ENCODE measurements around the gene ZFYVE27. TPM values are rescaled to one million over a fixed set of nuclear protein-coding genes. Genes with fewer than 3 reads are reported as not detected.
A peak's percentile ranks its signal among the peaks of the same experiment; 100 is the strongest.

Gene ZFYVE27
- total and polyA plus RNA-seq, 2 of the 4 experiments (the other 2 are of a cell fraction) = 13.1 to 22.2 TPM

GRCh38 chr10:97738616-97739015 lies 1.7 kb downstream of the ZFYVE27 start:
- peak overlapping the region; percentile 96; the same call in 1 of the 2 replicates for H3K4me2 ChIP-seq (ENCODE audit: low read depth, low read length)
- 100% methylated on average over 1 of the region's 4 CpGs; no CpG with 5 or more reads in 1 of the 2 experiments for WGBS, 2 experiments (ENCODE audit: extremely low coverage in 2 of 2, insufficient read length in 1 of 2)
- TF ChIP-seq CHD1 (IDR thresholded peaks at IDR 0.05; ENCODE audit: low read depth, low read length) (no peak), FOS (IDR thresholded peaks at IDR 0.05; ENCODE audit: low read depth, low read length) (no peak), ELK1 (IDR thresholded peaks at IDR 0.05; ENCODE audit: borderline replicate concordance, low read depth, low read length) (no peak), SMC3 (IDR thresholded peaks at IDR 0.05; ENCODE audit: low read depth, low read length) (no peak), MAZ (IDR thresholded peaks at IDR 0.05; ENCODE audit: borderline replicate concordance, low read depth, low read length) (no peak), CTCF (conservative IDR thresholded peaks at IDR 0.05; ENCODE audit: low read depth, low read length) (no peak), NFE2L2 (IDR thresholded peaks at IDR 0.05; ENCODE audit: low read depth, low read length) (no peak), MXI1 (IDR thresholded peaks at IDR 0.05; ENCODE audit: borderline replicate concordance, low read depth, low read length) (no peak), CEBPB (IDR thresholded peaks at IDR 0.05; ENCODE audit: low read depth, low read length) (no peak), RFX5 (IDR thresholded peaks at IDR 0.05; ENCODE audit: low read depth, low read length) (no peak), MAFK (IDR thresholded peaks at IDR 0.05; ENCODE audit: low read depth, low read length) (no peak), RAD21 (IDR thresholded peaks at IDR 0.05; ENCODE audit: low read length) (no peak), RCOR1 (IDR thresholded peaks at IDR 0.05; ENCODE audit: insufficient replicate concordance, low read length) (no peak), USF2 (IDR thresholded peaks at IDR 0.05; ENCODE audit: low read depth, low read length) (no peak), BHLHE40 (IDR thresholded peaks at IDR 0.05; ENCODE audit: low read depth, low read length) (no peak), POLR2A (IDR thresholded peaks at IDR 0.05; ENCODE audit: low read depth, low read length) (no peak)
- 0 out of 2 replicates have a peak overlapping the region, but pooled peaks have one; percentile 8 for H3K4ac ChIP-seq (ENCODE audit: low read depth, low read length)
- no peak overlapping the region for H3K23ac ChIP-seq (ENCODE audit: low read depth, low read length)
- H3K79me1 ChIP-seq (ENCODE audit: low read depth in 1 of 2, low read length in 2 of 2) = peaks cover 24 to 52% of the 10 kb centered on the region in 2 experiments
- H2BK120ac ChIP-seq (ENCODE audit: low read depth, low read length) = no peak overlapping the region
- dilution Hi-C loops (cut with HindIII; ENCODE audit: low sequenced_read_pairs, unreplicated experiment) = no loop called here
- in situ Hi-C loops (cut with MboI; ENCODE audit: low sequenced_read_pairs) = loop anchor here (10.0 kb wide), 1 partner anchor 164 kb away; the partner anchor contains the start of gene ANKRD2
- no peak overlapping the region for H4K5ac ChIP-seq (ENCODE audit: low read depth, low read length)
- H3K27me3 ChIP-seq (ENCODE audit: control insufficient read depth, insufficient read depth, low read length) = no peaks in the 10 kb centered on the region
- H3K18ac ChIP-seq (ENCODE audit: low read depth, low read length) = no peak overlapping the region
- no TSS peak for BruUV-seq (replicated peaks)
- H3K56ac ChIP-seq (ENCODE audit: extremely low read depth, insufficient read depth, low read length) = no peak overlapping the region
- H3K9me1 ChIP-seq (ENCODE audit: insufficient read depth, low read length) = peaks cover 21% of the 10 kb centered on the region
- peaks cover 20% of the 10 kb centered on the region for H3K36me3 ChIP-seq (ENCODE audit: control insufficient read depth, insufficient read depth, low read length)
- H3K4me3 ChIP-seq (ENCODE audit: insufficient read depth, low read depth, low read length) = no peak overlapping the region; the same call in 1 of the 2 replicates
- DNase-seq (no peak), ATAC-seq (ENCODE audit: low read depth) (no peak)
- POLR2A ChIA-PET (ENCODE audit: unreplicated experiment) = no interaction called here
- H2BK5ac ChIP-seq (ENCODE audit: low read depth, low read length, poor library complexity, severe bottlenecking) = no peak overlapping the region
- H3K14ac ChIP-seq (replicated peaks; ENCODE audit: low read depth, low read length) = no peak overlapping the region
- H2AK5ac ChIP-seq (ENCODE audit: low read depth, low read length) = 0 out of 2 replicates have a peak overlapping the region, but pooled peaks have one; percentile 13
- H2BK20ac ChIP-seq (ENCODE audit: low read depth, low read length) = no peak overlapping the region
- H3K9ac ChIP-seq (ENCODE audit: low read depth, low read length) = no peak overlapping the region
- no peak overlapping the region for H2BK15ac ChIP-seq (ENCODE audit: low read depth, low read length)
- peaks cover 26% of the 10 kb centered on the region for H4K20me1 ChIP-seq (ENCODE audit: insufficient read depth, low read length)
- H3K4me1 ChIP-seq (ENCODE audit: control insufficient read depth, insufficient read depth, low read length) = peaks cover 9% of the 10 kb centered on the region
- intact Hi-C loops (cut with micrococcal nuclease) = no loop called here
- H2AFZ ChIP-seq (replicated peaks; ENCODE audit: low read length, poor library complexity) = no peak overlapping the region
- H3K27ac ChIP-seq (ENCODE audit: insufficient read depth, low read length) = no peak overlapping the region
- H2AK9ac ChIP-seq (replicated peaks; ENCODE audit: low read depth, low read length, poor library complexity) = no peak overlapping the region
- H4K91ac ChIP-seq (ENCODE audit: insufficient read depth, low read depth, low read length) = no peak overlapping the region
- no peaks in the 10 kb centered on the region for H3K9me3 ChIP-seq (ENCODE audit: control insufficient read depth, insufficient read depth, low read length)
- H4K8ac ChIP-seq (ENCODE audit: low read depth in 2 of 2, low read length in 2 of 2) = no peak overlapping the region
- CTCF ChIA-PET = no interaction called here

All from IMR-90 (cell line).